Measurements from ENCODE around the gene RELT. TPM values are rescaled to one million over a fixed set of nuclear protein-coding genes. Genes with fewer than 3 reads are reported as not detected.

RELT gene
- total RNA-seq, 1 donor from 2014 or later = 3.5 TPM

DNA sequence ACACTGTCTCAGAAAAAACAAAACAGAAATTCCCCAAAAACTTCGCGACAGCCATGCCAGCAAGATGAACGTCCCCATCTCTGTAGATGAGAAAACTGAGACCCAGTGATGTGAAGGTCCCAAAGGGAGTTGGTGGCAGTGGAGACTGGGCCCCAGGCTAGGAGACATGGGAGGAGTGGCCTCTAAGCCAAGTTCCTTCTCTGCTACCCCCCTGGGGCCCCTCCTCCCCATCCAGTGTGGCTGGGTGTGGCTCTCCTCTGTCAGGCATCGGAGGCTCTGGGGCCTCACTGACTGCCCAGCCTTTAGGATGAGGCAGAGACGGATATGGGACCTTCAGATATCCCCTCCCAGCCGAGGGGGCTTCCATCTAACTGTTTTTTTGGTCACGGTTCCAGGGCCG lies 9.8 kb downstream of the RELT start:
- TF ChIP-seq CTCF (IDR thresholded peaks at IDR 0.05) = no peak
- H3K27ac Mint-ChIP-seq (ENCODE audit: unreplicated experiment) = peak overlapping the region; percentile 6
- no peak for DNase-seq (ENCODE audit: low spot score)
- H3K4me3 Mint-ChIP-seq (ENCODE audit: unreplicated experiment) = no peak overlapping the region
- H3K9me3 Mint-ChIP-seq (ENCODE audit: low read depth) = no peaks in the 10 kb centered on the region
- H3K36me3 Mint-ChIP-seq (ENCODE audit: low read depth) = no peaks in the 10 kb centered on the region
- no peaks in the 10 kb centered on the region for H3K27me3 Mint-ChIP-seq (ENCODE audit: low read depth)
- peaks cover 47% of the 10 kb centered on the region for H3K4me1 Mint-ChIP-seq (ENCODE audit: low read depth)

DNA sequence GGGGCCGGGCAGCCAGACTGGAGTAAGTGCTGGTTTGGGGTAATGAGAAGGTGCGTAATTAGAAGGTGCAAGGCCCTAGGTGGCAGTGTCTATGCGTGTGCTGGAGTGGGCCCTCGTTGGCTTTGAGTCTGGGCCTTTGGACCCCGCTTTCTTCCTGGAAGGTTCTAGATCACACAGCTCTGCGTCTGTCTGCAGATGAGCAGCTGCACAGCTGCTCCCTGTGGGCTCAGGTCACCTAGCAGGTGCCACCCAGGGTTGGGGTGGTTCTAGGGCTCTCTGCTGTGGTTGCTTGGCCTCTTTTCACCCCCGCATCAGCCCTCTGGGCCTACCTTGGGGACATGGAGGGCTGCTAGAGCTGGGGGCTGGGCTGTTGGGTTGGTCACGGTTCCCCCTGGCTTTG lies 10.3 kb downstream of the RELT start:
- no peaks in the 10 kb centered on the region for H3K9me3 Mint-ChIP-seq (ENCODE audit: low read depth)
- H3K4me1 Mint-ChIP-seq (ENCODE audit: low read depth) = peaks cover 47% of the 10 kb centered on the region
- DNase-seq (ENCODE audit: low spot score) = no peak
- H3K4me3 Mint-ChIP-seq (ENCODE audit: unreplicated experiment) = no peak overlapping the region
- H3K36me3 Mint-ChIP-seq (ENCODE audit: low read depth) = no peaks in the 10 kb centered on the region
- H3K27ac Mint-ChIP-seq (ENCODE audit: unreplicated experiment) = no peak overlapping the region
- no peaks in the 10 kb centered on the region for H3K27me3 Mint-ChIP-seq (ENCODE audit: low read depth)
- no peak for TF ChIP-seq CTCF (IDR thresholded peaks at IDR 0.05)

DNA sequence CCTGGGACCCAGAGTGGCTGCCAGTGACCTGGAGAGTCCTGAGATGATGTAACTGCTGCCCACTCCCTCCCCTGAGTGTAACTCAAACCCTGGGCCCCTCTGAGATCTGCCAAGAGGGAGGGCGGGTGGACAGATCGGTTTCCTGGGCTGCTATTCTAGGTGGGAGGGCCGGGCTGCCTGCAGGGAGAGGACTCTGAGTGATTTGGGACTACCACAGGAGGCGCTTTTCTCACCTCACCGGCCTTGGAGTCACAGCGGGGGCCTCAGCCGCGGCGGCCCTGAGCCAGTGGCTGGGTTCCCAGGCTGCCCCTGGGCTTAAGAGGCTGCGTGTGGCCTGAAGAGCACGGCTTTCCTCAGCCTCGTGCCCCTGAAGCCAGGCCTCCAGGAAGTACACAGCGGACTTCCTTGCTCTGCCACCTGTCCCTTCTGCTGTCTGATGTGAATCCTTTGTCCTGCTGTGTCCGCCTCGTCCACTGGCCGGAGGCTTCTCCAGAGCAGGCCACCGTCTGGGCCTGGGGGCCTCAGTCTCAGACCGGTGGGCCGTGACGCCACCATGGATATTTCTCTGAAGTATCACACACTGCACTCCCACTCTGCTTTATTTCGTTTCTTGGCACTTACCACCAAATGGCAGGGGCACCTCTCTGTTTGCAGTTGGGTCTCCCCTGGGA lies 11.5 kb downstream of the RELT start:
- no peaks in the 10 kb centered on the region for H3K36me3 Mint-ChIP-seq (ENCODE audit: low read depth)
- TF ChIP-seq CTCF (IDR thresholded peaks at IDR 0.05) = peak; percentile 26
- H3K27me3 Mint-ChIP-seq (ENCODE audit: low read depth) = no peaks in the 10 kb centered on the region
- H3K4me3 Mint-ChIP-seq (ENCODE audit: unreplicated experiment) = no peak overlapping the region
- no peak for DNase-seq (ENCODE audit: low spot score)
- H3K9me3 Mint-ChIP-seq (ENCODE audit: low read depth) = no peaks in the 10 kb centered on the region
- peaks cover 47% of the 10 kb centered on the region for H3K4me1 Mint-ChIP-seq (ENCODE audit: low read depth)
- H3K27ac Mint-ChIP-seq (ENCODE audit: unreplicated experiment) = no peak overlapping the region

DNA sequence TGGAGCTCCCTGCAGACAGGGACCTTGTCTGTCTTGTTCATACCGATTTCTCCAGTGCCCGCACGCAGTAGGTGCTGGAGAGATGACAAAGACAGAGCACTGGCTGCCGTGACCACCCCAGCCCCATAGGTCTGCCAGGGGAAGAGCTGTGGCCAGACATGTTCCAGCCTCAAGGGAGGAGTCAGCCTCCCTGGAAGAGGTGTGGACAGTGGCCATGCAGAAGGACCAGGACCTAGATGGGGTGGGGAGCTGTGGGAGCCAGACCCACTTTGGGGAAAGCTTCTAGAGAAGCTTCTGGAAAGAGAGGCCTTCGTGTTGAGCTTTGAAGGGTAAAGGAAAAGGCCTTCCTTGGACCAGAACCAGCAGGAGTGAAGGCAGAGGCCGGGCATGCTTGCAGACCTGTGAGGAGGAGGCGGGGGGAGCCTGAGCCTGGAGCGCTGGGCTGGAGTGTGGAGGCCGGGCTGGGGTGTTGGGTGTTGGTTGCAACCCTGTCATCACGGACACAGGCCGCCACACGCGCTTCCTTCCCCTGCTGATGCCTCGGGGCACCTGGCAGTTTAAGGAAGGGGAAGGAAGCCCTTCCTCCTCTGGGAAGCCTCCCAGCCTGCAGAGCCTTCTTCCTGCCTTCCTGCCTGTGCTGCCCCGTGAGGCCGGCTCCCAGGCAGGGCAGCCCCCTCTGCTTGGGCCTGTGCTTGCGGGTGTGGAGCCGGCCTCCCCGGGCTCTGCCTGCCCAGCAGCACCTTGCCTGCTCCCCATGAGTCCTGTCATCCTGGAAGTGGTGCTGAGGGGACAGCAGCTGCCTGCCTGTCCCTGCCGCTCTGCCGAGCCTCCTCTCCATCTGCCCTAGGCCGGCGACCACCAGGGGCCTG lies 12.3 kb downstream of the RELT start:
- no peaks in the 10 kb centered on the region for H3K9me3 Mint-ChIP-seq (ENCODE audit: low read depth)
- H3K36me3 Mint-ChIP-seq (ENCODE audit: low read depth) = no peaks in the 10 kb centered on the region
- no peak for TF ChIP-seq CTCF (IDR thresholded peaks at IDR 0.05)
- no peak overlapping the region for H3K27ac Mint-ChIP-seq (ENCODE audit: unreplicated experiment)
- DNase-seq (ENCODE audit: low spot score) = no peak
- no peak overlapping the region for H3K4me3 Mint-ChIP-seq (ENCODE audit: unreplicated experiment)
- H3K4me1 Mint-ChIP-seq (ENCODE audit: low read depth) = peaks cover 43% of the 10 kb centered on the region
- H3K27me3 Mint-ChIP-seq (ENCODE audit: low read depth) = no peaks in the 10 kb centered on the region

DNA sequence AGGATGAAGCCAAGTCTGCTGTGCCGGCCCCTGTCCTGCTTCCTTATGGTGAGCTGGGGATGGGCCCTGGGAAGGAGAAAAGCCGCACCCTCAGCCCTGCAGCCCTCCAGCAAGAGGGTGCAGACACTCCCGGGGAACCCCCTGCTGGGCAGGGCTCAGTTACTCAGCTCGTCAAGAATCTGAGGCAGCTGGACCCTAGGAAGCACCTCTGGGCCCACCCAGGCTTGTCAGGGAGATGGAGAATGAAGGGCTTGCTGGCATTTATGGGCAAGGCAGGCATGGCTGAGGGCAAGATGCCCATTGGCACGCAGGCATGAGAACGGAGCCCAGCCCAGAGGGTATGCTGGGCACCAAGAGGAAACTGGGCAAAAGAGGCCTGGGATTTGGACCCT lies 12.9 kb downstream of the RELT start:
- Mint-ChIP-seq H3K4me1 (ENCODE audit: low read depth) (peaks cover 38% of the 10 kb centered on the region), H3K36me3 (ENCODE audit: low read depth) (no peaks in the 10 kb centered on the region), H3K27me3 (ENCODE audit: low read depth) (no peaks in the 10 kb centered on the region), H3K4me3 (ENCODE audit: unreplicated experiment) (no peak overlapping the region), H3K9me3 (ENCODE audit: low read depth) (no peaks in the 10 kb centered on the region), H3K27ac (ENCODE audit: unreplicated experiment) (no peak overlapping the region)
- no peak for DNase-seq (ENCODE audit: low spot score)
- no peak for TF ChIP-seq CTCF (IDR thresholded peaks at IDR 0.05)
